ENCODE results near the gene CCDC124.

CCDC124 gene

GRCh38 chr19:17926044-17926443 is 6.8 kb upstream of the CCDC124 start:
- Histone ChIP-seq H3K27me3 (peaks cover 0 to 6% of the 10 kb centered on the region in 2 donors), H3K27ac (no peak overlapping the region), H3K9me3 (no peaks in the 10 kb centered on the region), H3K4me3 (no peak overlapping the region), H3K4me1 (no peaks in the 10 kb centered on the region), H3K36me3 (no peaks in the 10 kb centered on the region)
- no peak for DNase-seq
- TF ChIP-seq, protein P1, sequence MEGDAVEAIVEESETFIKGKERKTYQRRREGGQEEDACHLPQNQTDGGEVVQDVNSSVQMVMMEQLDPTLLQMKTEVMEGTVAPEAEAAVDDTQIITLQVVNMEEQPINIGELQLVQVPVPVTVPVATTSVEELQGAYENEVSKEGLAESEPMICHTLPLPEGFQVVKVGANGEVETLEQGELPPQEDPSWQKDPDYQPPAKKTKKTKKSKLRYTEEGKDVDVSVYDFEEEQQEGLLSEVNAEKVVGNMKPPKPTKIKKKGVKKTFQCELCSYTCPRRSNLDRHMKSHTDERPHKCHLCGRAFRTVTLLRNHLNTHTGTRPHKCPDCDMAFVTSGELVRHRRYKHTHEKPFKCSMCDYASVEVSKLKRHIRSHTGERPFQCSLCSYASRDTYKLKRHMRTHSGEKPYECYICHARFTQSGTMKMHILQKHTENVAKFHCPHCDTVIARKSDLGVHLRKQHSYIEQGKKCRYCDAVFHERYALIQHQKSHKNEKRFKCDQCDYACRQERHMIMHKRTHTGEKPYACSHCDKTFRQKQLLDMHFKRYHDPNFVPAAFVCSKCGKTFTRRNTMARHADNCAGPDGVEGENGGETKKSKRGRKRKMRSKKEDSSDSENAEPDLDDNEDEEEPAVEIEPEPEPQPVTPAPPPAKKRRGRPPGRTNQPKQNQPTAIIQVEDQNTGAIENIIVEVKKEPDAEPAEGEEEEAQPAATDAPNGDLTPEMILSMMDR (IDR thresholded peaks at IDR 0.05), result no peak
- intact Hi-C loops (cut with DNase I; ENCODE audit: low total_unique reads), result no loop called here

GRCh38 chr19:17929056-17929455 is 3.8 kb upstream of the CCDC124 start:
- H3K4me3 ChIP-seq, result no peak overlapping the region
- TF ChIP-seq, protein P1 (IDR thresholded peaks at IDR 0.05), result no peak
- H3K27ac ChIP-seq, result no peak overlapping the region
- DNase-seq, result no peak
- peaks cover 0 to 6% of the 10 kb centered on the region in 2 donors for H3K27me3 ChIP-seq
- no peaks in the 10 kb centered on the region for H3K36me3 ChIP-seq
- H3K9me3 ChIP-seq, result no peaks in the 10 kb centered on the region
- intact Hi-C loops (cut with DNase I; ENCODE audit: low total_unique reads), result no loop called here
- H3K4me1 ChIP-seq, result peaks cover 0 to 16% (median 14%) of the 10 kb centered on the region in 4 donors

DNA sequence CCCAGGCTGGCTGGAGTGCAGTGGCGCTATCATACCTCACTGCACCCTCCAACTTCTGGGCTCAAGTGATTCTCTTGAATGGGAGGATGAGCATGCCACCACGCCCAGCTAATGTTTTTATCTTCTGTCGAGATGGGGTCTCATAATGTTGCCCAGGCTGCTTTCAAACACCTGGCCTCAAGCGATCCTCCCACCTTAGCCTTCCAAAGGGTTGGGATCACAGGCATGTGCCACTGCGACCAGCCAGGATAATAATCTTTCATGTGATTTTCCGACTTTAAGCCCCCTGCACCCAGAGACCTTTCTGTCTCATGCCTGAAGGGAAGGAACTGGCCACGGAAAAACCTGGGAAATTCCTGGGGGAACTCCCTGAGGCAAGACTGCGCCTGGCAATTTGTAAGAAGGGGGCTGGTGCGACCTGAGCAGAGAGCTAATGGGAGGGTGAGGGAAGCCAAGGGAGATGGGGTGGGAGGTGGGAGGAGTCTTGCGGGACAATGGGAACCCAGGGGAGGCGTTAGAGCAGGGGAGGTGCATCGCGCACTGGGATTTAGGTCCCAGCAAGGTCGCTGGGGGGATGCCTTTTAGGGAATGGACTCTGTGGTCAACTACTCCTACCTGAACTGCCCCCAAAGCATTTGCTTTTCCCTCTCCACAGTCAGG is 1.2 kb upstream of the CCDC124 start:
- H3K36me3 ChIP-seq, result peaks cover 0 to 7% (median 6%) of the 10 kb centered on the region in 3 donors
- peaks cover 0 to 23% (median 18%) of the 10 kb centered on the region in 4 donors for H3K4me1 ChIP-seq
- TF ChIP-seq, protein P1 (IDR thresholded peaks at IDR 0.05), result no peak
- DNase-seq, result no peak
- intact Hi-C loops (cut with DNase I; ENCODE audit: low total_unique reads), result loop anchor here (5.0 kb wide), 1 partner anchor 74 kb away; the partner anchor contains the start of gene RPL18A
- no peaks in the 10 kb centered on the region for H3K27me3 ChIP-seq
- H3K27ac ChIP-seq, result no peak overlapping the region
- H3K4me3 ChIP-seq, result peak overlapping the region; percentile 64 to 88
- H3K9me3 ChIP-seq, result no peaks in the 10 kb centered on the region

GRCh38 chr19:17933414-17934129 is 757 bp downstream of the CCDC124 start:
- no peak for DNase-seq
- TF ChIP-seq, protein P1 (IDR thresholded peaks at IDR 0.05), result no peak
- intact Hi-C loops (cut with DNase I; ENCODE audit: low total_unique reads), result loop anchor here (5.0 kb wide), 1 partner anchor 76 kb away; the partner anchor contains the start of gene RPL18A
- Histone ChIP-seq H3K27me3 (no peaks in the 10 kb centered on the region), H3K4me1 (peaks cover 0 to 26% (median 18%) of the 10 kb centered on the region in 4 donors), H3K9me3 (no peaks in the 10 kb centered on the region), H3K27ac (peak overlapping the region; percentile 69 to 79), H3K36me3 (peaks cover 0 to 25% (median 15%) of the 10 kb centered on the region in 3 donors), H3K4me3 (peak overlapping the region; percentile 64 to 88)

DNA sequence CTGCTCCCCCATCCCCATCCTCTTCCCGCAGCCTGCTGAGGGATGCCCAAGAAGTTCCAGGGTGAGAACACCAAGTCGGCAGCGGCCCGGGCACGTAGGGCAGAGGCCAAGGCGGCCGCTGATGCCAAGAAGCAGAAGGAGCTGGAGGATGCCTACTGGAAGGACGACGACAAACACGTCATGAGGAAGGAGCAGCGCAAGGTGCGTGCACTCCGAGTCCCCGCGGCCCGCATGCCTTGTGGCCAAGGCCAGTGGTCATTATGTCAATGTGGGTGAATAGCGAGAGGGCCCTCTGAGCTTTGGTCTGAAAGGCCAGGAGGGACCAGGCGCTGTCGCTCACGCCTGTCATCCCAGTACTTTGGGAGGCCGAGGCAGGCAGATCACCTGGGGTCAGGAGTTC is 3.6 kb downstream of the CCDC124 start:
- TF ChIP-seq, protein P1 (IDR thresholded peaks at IDR 0.05), result no peak
- no peak for DNase-seq
- Histone ChIP-seq H3K9me3 (no peaks in the 10 kb centered on the region), H3K27me3 (no peaks in the 10 kb centered on the region), H3K4me3 (no peak overlapping the region), H3K27ac (no peak overlapping the region), H3K36me3 (peaks cover 0 to 53% (median 37%) of the 10 kb centered on the region in 3 donors), H3K4me1 (peaks cover 0 to 26% (median 18%) of the 10 kb centered on the region in 4 donors)
- intact Hi-C loops (cut with DNase I; ENCODE audit: low total_unique reads), result no loop called here
